CD4-positive, alpha-beta memory T cell (primary cell): ENCODE results near the gene EPGN. TPM values are rescaled to one million over a fixed set of nuclear protein-coding genes. Genes with fewer than 3 reads are reported as not detected.
A peak's percentile ranks its signal among the peaks of the same experiment; 100 is the strongest.

Experiments
- CTCF ChIA-PET: fragments of 350-600 bp; sonication (Branson Sonifier 250); formaldehyde crosslinking; loops from one replicate; lab custom pipeline; 2021; ENCODE audit warnings: inconsistent platforms; ENCODE audit not compliant: partially characterized antibody; lab: Charles Lee
- POLR2A ChIA-PET: fragments of 350-600 bp; sonication (Branson Sonifier 250); formaldehyde crosslinking; loops from one replicate; lab custom pipeline; 2021; ENCODE audit not compliant: partially characterized antibody; lab: Charles Lee
- DNase-seq, 5 donors: peaks; one replicate each; pipeline versions ENCODE4 v3.0.0 to v3.0.0-alpha.2; 2020 to 2022; ENCODE audit warnings: mixed read lengths in 1 of 5
- H3K27ac ChIP-seq: one replicate; pipeline ENCODE4 v1.7.0; 2013; ENCODE audit warnings: low read depth, low read length
- H3K27me3 ChIP-seq: 2 replicates; pipeline ENCODE4 v1.7.0; 2013; ENCODE audit warnings: mild to moderate bottlenecking, low read length, moderate library complexity; ENCODE audit not compliant: insufficient read depth
- H3K36me3 ChIP-seq: 2 replicates; pipeline ENCODE4 v1.7.0; 2013; ENCODE audit warnings: mild to moderate bottlenecking, low read length, moderate library complexity; ENCODE audit not compliant: insufficient read depth
- H3K4me1 ChIP-seq: 2 replicates; pipeline ENCODE4 v1.7.0; 2013; ENCODE audit warnings: mild to moderate bottlenecking, low read length, moderate library complexity; ENCODE audit not compliant: insufficient read depth
- H3K4me3 ChIP-seq, 2 donors: one replicate each; pipeline ENCODE4 v1.7.0; 2013; ENCODE audit warnings: low read length in 2 of 2, mild to moderate bottlenecking in 1 of 2
- H3K9me3 ChIP-seq, 2 donors: one replicate each; pipeline ENCODE4 v1.7.0; 2013; ENCODE audit warnings: low read length in 2 of 2, control low read depth in 1 of 2; ENCODE audit not compliant: control insufficient read depth in 1 of 2
- H3K27ac Mint-ChIP-seq, 7 donors: one replicate each; pipeline ENCODE4 v1.8.0; 2020 to 2021; ENCODE audit warnings: mixed read lengths in 7 of 7, mild to moderate bottlenecking in 6 of 7, inconsistent platforms in 3 of 7, moderate library complexity in 3 of 7
- H3K27me3 Mint-ChIP-seq, 2 donors: one replicate each; pipeline ENCODE4 v1.8.0; 2020 to 2021; ENCODE audit warnings: mixed read lengths in 2 of 2
- H3K36me3 Mint-ChIP-seq, 2 donors: one replicate each; pipeline ENCODE4 v1.8.0; 2020 to 2021; ENCODE audit warnings: mixed read lengths in 2 of 2, inconsistent platforms in 1 of 2, mild to moderate bottlenecking in 1 of 2
- H3K4me1 Mint-ChIP-seq, 4 donors: one replicate each; pipeline ENCODE4 v1.8.0; 2020 to 2021; ENCODE audit warnings: mixed read lengths in 4 of 4, mild to moderate bottlenecking in 1 of 4
- H3K4me3 Mint-ChIP-seq, 8 donors: one replicate each; pipeline ENCODE4 v1.8.0; 2020 to 2021; ENCODE audit warnings: mixed read lengths in 8 of 8, mild to moderate bottlenecking in 7 of 8, moderate library complexity in 6 of 8, inconsistent platforms in 3 of 8
- H3K9me3 Mint-ChIP-seq, 8 donors: one replicate each; pipeline ENCODE4 v1.8.0; 2020 to 2021; ENCODE audit warnings: mixed read lengths in 8 of 8, mild to moderate bottlenecking in 5 of 8, inconsistent platforms in 3 of 8, moderate library complexity in 1 of 8
- intact Hi-C: fragments of 100-400 bp; cut with micrococcal nuclease; formaldehyde crosslinking; loops from one replicate; pipeline ENCODE4 v1.15.1; 2023
- polyA plus RNA-seq, 2 donors: library from polyadenylated mRNA; unstranded; fragments of 300-500 nt; fragmentation: Illumina TruSeq; gene quantifications; one replicate each; pipeline ENCODE4 v1.2.3, GENCODE V29; 2021
- total RNA-seq, 2 experiments: library from RNA; stranded (reverse); gene quantifications; one replicate each; pipeline ENCODE4 v1.2.3, GENCODE V29; 2021

Gene EPGN
- total and polyA plus RNA-seq, 4 experiments from 2014 or later: 0.96 TPM; not detected in 3

GRCh38 chr4:74357965-74358364 lies 49.7 kb downstream of the EPGN start:
- Mint-ChIP-seq H3K4me1 (no peaks in the 10 kb centered on the region), H3K27me3 (peaks cover 9% of the 10 kb centered on the region in 2 donors), H3K4me3 (no peak overlapping the region), H3K27ac (no peak overlapping the region), H3K36me3 (no peaks in the 10 kb centered on the region), H3K9me3 (peaks cover 0 to 2% (median 0%) of the 10 kb centered on the region in 8 donors)
- CTCF ChIA-PET: interaction anchor here (1.7 kb wide), 1 partner anchor 13 kb away, joined by 4 read pairs; no protein-coding TSS in a partner anchor
- POLR2A ChIA-PET: no interaction called here
- intact Hi-C loops: no loop called here
- Histone ChIP-seq H3K4me3 (no peak overlapping the region), H3K4me1 (no peaks in the 10 kb centered on the region), H3K9me3 (no peaks in the 10 kb centered on the region), H3K36me3 (no peaks in the 10 kb centered on the region), H3K27me3 (no peaks in the 10 kb centered on the region), H3K27ac (no peak overlapping the region)
- DNase-seq: no peak

- peaks cover 6% of the 10 kb centered on the region for H3K27me3 ChIP-seq
- intact Hi-C loops: no loop called here
- ChIA-PET CTCF (interaction anchor here (1.4 kb wide), 1 partner anchor 171 kb away, joined by 3 read pairs; no protein-coding TSS in a partner anchor), POLR2A (no interaction called here)
- no peaks in the 10 kb centered on the region for H3K36me3 ChIP-seq
- peaks cover 8% of the 10 kb centered on the region for H3K4me1 ChIP-seq
- Mint-ChIP-seq H3K4me3 (no peak overlapping the region), H3K27me3 (peaks cover 23 to 31% of the 10 kb centered on the region in 2 donors), H3K27ac (no peak overlapping the region), H3K9me3 (peaks cover 0 to 2% (median 0%) of the 10 kb centered on the region in 8 donors), H3K4me1 (peaks cover 9 to 15% (median 14%) of the 10 kb centered on the region in 4 donors), H3K36me3 (no peaks in the 10 kb centered on the region)
- H3K9me3 ChIP-seq: no peaks in the 10 kb centered on the region
- H3K27ac ChIP-seq: no peak overlapping the region
- DNase-seq: no peak
- no peak overlapping the region for H3K4me3 ChIP-seq
These were observed 53.4 kb downstream of the EPGN start for GRCh38 chr4:74361671-74362070.

- H3K27ac Mint-ChIP-seq: no peak overlapping the region
- DNase-seq: no peak
- CTCF ChIA-PET: interaction anchor here (1.1 to 1.4 kb wide), 2 partner anchors 15 to 170 kb away, joined by 3 to 4 read pairs; no protein-coding TSS in a partner anchor
- Histone ChIP-seq H3K27ac (no peak overlapping the region), H3K9me3 (no peaks in the 10 kb centered on the region), H3K4me1 (peaks cover 8% of the 10 kb centered on the region), H3K4me3 (no peak overlapping the region), H3K36me3 (no peaks in the 10 kb centered on the region), H3K27me3 (peaks cover 6% of the 10 kb centered on the region)
- peaks cover 0 to 2% (median 0%) of the 10 kb centered on the region in 8 donors for H3K9me3 Mint-ChIP-seq
- H3K4me1 Mint-ChIP-seq: peaks cover 9 to 15% (median 14%) of the 10 kb centered on the region in 4 donors
- no peaks in the 10 kb centered on the region for H3K36me3 Mint-ChIP-seq
- H3K4me3 Mint-ChIP-seq: no peak overlapping the region
- intact Hi-C loops: no loop called here
- POLR2A ChIA-PET: no interaction called here
- H3K27me3 Mint-ChIP-seq: peaks cover 25 to 35% of the 10 kb centered on the region in 2 donors
These were observed 54.1 kb downstream of the EPGN start for GRCh38 chr4:74362347-74362746.

- H3K27me3 Mint-ChIP-seq: peaks cover 28 to 39% of the 10 kb centered on the region in 2 donors
- Histone ChIP-seq H3K4me3 (no peak overlapping the region), H3K27me3 (peaks cover 6% of the 10 kb centered on the region), H3K27ac (no peak overlapping the region), H3K36me3 (no peaks in the 10 kb centered on the region), H3K4me1 (peaks cover 8% of the 10 kb centered on the region), H3K9me3 (no peaks in the 10 kb centered on the region)
- DNase-seq: no peak
- peaks cover 0 to 2% (median 0%) of the 10 kb centered on the region in 8 donors for H3K9me3 Mint-ChIP-seq
- H3K4me3 Mint-ChIP-seq: peak overlapping the region in 4 of 8 donors; percentile 3 to 82 (median 47)
- H3K27ac Mint-ChIP-seq: no peak overlapping the region
- intact Hi-C loops: no loop called here
- H3K36me3 Mint-ChIP-seq: no peaks in the 10 kb centered on the region
- peaks cover 9 to 15% (median 14%) of the 10 kb centered on the region in 4 donors for H3K4me1 Mint-ChIP-seq
- ChIA-PET POLR2A (no interaction called here), CTCF (no interaction called here)
These were observed 56.0 kb downstream of the EPGN start for GRCh38 chr4:74364256-74364651.

- intact Hi-C loops: no loop called here
- H3K27ac Mint-ChIP-seq: peak within 1 kb of the TSS in 1 of 7 donors; percentile 10
These were observed 56.6 kb downstream of the EPGN start, which contains the start of gene EREG for GRCh38 chr4:74364652-74365491. TSS of gene EREG (plus strand) at chr4:74365145. CDS start at chr4:74365309, 164 bp downstream.

GRCh38 chr4:74365761-74366160 lies 57.5 kb downstream of the EPGN start:
- Mint-ChIP-seq H3K4me1 (peaks cover 9 to 15% (median 14%) of the 10 kb centered on the region in 4 donors), H3K9me3 (peaks cover 0 to 2% (median 0%) of the 10 kb centered on the region in 8 donors), H3K27ac (no peak overlapping the region), H3K4me3 (no peak overlapping the region), H3K27me3 (peaks cover 28 to 40% of the 10 kb centered on the region in 2 donors), H3K36me3 (no peaks in the 10 kb centered on the region)
- intact Hi-C loops: no loop called here
- POLR2A ChIA-PET: no interaction called here
- DNase-seq: no peak
- Histone ChIP-seq H3K9me3 (no peaks in the 10 kb centered on the region), H3K4me3 (no peak overlapping the region), H3K36me3 (no peaks in the 10 kb centered on the region), H3K4me1 (peaks cover 8% of the 10 kb centered on the region), H3K27ac (no peak overlapping the region), H3K27me3 (peaks cover 6% of the 10 kb centered on the region)
- CTCF ChIA-PET: interaction anchor here (0.8 kb wide), 1 partner anchor 15 kb away, joined by 3 read pairs; no protein-coding TSS in a partner anchor

More at GRCh38 chr4:74364652-74365491, 56.6 kb downstream of the EPGN start, which contains the start of gene EREG:
- no peak within 1 kb of the TSS for H3K27ac ChIP-seq
- Mint-ChIP-seq H3K27me3 (peaks cover 28 to 40% of the 10 kb centered on the region in 2 donors), H3K4me3 (peak within 1 kb of the TSS; percentile 19 to 82 (median 57)), H3K9me3 (peaks cover 0 to 2% (median 0%) of the 10 kb centered on the region in 8 donors), H3K36me3 (no peaks in the 10 kb centered on the region), H3K4me1 (peaks cover 9 to 15% (median 14%) of the 10 kb centered on the region in 4 donors)
- H3K36me3 ChIP-seq: no peaks in the 10 kb centered on the region
- CTCF ChIA-PET: interaction anchor here (0.8 kb wide), 1 partner anchor 15 kb away, joined by 3 read pairs; no protein-coding TSS in a partner anchor
- POLR2A ChIA-PET: no interaction called here
- peak in 3 of 5 donors; percentile 3 to 10 (median 4) for DNase-seq
- no peaks in the 10 kb centered on the region for H3K9me3 ChIP-seq
- peaks cover 8% of the 10 kb centered on the region for H3K4me1 ChIP-seq
- H3K4me3 ChIP-seq: no peak within 1 kb of the TSS
- H3K27me3 ChIP-seq: peaks cover 6% of the 10 kb centered on the region
